HG03108 (cell line): Measurements from ENCODE around the gene RPH3AL.
"Not testable (repeated sequence)": the region's sequence is repeated elsewhere in the genome, so short reads cannot be mapped to it uniquely, and the experiment has no call there.

Experiments
- ATAC-seq: cut with Tn5 transposase; IDR thresholded peaks from one replicate; pipeline ENCODE4 v1.9.1; 2021; ENCODE audit warnings: moderate library complexity; ENCODE audit not compliant: unreplicated experiment

RPH3AL gene

DNA sequence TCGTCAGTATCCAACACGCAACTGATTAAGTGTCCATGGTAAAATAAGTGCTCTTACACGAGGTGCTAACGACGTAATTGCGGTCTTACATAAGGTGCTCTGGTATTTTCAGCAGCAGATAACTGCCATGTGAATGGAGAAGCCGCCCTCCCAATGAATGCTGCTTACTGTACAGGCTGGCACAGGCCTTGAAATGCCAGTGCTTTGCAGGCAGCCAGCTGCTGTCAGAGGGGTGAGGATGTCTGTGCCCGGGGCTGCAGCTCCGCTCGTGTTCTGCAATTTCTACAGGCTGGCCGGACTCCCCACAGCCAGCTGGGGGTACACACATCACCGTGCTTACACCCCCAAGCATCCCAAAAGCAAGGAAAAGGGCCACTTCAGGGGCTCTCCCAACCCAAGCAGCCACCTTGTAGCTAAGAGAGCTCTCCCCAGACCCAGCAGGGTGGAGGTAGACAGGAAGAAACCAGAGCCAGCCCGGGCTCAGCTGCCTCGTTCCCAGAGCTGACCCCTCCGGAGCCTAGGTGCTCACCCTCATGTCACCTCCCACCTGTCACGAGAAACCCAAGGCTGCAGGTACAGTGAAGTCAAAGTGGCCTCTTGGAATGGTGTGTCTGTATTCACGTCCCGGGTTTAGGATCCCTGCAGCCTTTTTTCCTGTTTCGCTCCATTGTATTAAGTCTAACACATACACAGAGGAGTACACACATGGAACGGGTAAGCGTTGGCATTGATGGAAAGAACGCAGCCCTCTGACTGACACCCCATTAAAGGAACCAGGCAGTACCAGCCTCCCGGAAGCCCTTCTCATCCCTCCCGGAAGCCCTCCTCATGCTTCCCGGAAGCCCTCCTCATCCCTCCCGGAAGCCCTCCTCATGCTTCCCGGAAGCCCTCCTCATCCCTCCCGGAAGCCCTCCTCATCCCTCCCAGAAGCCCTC lies 27.2 kb upstream of the RPH3AL start:
- ATAC-seq, result no peak

DNA sequence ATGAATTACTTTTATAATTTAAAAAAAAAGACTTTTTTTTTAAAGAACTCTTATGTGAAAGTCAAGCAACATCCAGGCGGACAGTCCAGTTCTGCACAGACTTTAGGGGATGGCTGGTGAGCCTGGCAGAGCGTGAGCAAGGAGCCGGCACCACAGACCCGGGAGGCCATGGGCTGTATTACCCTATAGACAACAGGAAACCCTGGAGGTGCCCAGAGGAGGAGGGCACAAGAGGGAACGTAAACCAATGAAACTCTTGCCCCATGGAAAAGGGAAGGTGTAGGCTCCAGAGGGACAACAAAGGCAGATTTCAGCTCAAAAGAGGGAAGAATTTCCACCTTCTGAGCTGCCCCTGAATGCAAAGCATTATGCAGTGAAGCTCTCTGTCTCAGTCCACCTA lies 25.5 kb upstream of the RPH3AL start:
- no peak for ATAC-seq

DNA sequence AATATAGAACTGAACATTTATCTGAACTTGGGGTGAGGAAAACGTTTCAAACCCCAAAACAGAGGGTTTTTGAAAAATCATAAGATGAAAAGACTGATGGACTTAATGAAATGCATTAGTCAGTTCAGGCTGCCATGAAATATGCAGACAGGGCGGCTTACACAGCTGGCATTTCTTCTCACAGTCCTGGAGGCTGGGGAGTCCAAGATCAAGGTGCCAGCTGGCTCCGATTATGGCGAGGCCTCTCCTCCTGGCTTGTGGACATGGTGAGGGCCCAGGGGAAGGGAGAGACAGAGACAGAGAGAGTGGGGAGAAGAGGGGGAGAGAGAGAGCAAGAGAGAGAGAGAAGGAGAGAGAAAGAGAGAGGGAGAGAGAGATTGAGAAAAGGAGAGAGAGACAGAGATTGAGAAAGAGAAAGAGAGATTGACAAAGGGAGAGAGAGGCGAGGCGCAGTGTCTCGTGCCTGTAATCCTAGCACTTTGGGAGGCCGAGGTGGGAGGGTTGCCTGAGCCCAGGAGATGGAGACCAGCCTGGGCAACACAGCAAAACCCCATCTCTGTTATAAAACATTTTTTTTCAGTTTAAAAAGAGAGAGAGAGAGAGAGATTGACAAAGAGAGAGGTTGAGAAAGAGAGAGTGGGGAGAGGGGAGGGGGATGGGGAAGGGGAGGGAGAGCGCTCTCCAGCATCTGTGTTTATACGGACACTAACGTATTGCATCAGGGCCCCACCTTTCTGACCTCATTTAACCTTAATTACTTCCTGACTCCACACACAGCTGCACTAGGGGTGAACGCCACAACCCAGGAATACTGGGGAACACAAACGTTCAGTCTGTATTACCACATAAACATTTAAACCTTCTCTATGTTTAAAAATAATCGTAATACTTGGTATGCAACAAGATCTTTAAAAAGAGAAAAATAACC lies 24.6 kb upstream of the RPH3AL start:
- no peak for ATAC-seq

DNA sequence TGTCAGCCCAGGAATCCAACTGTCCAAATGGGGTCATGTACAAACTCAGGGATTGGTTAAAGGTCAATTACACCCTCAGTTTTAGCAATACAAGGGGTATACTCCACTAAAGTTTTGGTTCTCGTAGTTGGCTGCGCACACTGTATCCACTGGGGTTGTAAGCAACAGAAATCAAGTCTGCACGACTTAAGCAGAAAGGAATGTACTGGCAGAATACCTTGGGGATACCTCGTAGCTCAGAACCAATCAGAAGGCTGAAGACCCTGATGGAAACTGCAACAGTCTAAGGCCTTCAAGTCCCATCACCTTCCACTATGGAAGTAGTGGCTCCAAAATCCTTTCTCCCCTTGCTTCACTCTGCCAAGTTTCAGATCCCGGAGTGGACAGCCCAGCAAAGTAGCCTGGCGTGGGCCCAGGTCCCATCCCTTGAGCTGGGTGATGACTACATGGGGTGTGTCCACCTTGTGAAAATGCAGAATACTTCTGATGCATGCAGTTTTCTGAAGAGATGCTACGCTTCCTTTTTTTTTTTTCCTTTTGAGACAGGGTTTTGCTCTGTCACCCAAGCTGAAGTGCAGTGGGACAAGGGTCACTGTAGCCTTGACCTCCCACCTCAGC lies 21.1 kb upstream of the RPH3AL start:
- ATAC-seq, result no peak

DNA sequence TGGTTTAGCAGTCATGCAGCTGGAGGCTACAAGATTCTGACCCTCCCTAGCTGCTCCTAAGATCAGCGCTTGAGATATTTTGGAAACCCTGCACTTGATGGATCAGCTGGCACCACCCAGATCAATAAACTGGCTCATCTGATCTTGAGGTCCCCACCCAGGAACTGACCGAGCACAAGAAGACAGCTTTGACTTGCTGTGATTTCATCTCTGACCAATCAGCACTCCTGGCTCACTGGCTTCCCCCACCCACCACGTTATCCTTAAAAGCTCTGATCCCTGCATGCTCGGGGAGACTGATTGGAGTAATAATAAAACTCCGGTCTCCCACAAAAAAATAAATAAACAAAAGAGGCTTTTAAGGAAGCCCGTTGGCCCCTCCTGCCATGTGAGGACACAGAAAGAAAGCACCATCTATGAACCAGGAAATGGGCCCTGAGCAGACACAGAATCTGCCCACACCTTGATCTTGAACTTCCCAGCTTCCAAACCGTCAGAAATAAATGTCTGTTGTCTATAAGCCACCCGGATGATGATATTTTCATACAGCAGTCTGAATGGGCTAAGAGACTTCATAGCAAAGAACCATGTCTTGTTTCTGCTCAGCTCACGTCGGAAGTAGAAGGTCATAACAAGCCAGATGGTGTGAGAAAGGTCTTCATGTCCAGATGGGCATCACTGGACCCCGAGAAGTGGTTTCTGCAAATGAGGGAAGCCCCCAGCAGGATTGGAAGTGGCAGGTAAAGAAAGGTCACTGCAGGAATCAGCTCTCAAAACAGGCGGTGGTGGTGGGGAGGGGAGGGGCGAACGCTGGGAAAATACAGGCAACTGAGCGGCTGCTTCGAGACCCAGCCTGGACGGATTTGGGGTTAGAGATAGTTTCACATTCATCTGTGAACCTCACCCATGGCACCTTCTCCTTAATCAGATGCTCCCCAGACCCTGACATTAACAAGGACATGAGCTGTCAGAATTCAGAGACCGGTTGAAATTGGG lies 19.8 kb upstream of the RPH3AL start:
- ATAC-seq, result no peak

DNA sequence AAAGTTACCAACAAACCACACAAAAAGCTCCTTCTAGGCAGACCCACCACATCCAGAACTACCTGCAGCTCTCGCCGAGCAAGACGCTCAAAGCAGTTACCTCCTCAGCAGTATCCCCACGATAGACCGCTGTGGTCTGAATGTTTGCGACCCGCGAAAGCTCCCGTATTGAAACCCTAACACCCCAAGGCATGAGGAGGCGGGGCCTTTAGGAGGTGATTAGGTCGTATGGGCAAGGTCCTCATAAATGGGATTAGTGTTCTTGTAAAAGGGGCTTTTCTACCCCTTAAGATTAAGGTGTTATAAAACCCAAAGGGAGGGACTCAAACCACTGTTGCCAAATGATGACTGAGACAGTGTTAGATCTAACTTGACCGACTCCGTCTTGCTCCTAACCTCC lies 19.0 kb upstream of the RPH3AL start:
- ATAC-seq, result no peak

DNA sequence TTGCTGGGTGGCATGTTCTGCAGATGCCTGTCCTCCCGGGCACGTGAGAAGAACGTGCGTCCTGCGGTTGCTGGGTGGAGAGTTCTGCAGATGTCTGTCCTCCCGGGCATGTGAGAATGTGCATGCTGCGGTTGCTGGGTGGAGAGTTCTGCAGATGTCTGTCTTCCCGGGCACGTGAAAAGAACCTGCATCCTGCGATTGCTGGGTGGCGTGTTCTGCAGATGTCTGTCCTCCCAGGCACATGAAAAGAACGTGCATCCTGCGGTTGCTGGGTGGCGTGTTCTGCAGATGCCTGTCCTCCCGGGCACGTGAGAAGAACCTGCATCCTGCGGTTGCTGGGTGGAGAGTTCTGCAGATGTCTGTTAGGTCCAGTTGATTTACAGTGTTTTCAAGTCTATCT lies 15.0 kb upstream of the RPH3AL start:
- not testable (repeated sequence) for ATAC-seq

DNA sequence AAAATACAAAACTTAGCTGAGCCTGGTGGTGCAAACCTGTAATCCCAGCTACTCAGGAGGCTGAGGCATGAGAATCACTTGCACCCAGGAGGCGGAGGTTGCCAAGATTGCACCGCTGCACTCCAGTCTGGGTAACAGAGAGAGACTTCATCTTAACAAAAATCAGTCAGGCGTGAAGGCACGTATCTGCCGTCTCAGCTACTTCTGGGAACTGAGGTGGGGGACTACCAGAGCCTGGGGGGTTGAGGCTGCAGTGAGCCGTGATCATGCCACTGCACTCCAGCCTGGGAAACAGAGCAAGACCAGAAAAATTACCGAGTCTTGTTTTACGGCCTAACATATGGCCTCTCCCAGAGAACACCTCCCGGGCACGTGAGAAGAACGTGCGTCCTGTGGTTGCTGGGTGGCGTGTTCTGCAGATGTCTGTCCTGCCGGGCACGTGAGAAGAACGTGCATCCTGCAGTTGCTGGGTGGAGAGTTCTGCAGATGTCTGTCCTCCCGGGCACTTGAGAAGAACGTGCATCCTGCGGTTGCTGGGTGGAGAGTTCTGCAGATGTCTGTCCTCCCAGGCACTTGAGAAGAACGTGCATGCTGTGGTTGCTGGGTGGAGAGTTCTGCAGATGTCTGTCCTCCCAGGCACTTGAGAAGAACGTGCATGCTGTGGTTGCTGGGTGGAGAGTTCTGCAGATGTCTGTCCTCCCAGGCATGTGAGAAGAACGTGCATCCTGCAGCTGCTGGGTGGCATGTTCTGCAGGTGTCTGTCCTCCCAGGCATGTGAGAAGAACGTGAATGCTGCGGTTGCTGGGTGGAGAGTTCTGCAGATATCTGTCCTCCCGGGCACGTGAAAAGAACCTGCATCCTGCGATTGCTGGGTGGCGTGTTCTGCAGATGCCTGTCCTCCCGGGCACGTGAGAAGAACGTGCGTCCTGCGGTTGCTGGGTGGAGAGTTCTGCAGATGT lies 14.3 kb upstream of the RPH3AL start:
- ATAC-seq, result not testable (repeated sequence)

DNA sequence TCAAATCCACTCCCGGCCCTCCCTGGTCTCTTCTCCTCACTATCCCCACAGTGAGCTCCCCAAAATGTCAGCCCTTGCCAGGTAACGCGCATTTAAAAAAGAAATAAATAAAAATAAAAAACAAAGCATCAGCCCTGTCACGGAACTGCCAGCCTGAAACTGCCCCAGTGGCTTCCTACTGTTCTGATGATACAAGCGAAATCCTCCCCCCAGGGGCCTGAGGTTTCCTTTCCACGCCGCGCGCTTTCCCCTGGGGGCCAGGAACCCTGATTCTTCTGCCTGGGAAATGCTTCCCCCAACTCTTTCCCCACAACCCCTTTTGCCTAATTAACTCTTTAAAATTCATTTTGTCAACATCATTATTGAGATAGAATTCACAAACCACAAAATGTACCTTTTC lies 12.2 kb upstream of the RPH3AL start:
- no peak for ATAC-seq

DNA sequence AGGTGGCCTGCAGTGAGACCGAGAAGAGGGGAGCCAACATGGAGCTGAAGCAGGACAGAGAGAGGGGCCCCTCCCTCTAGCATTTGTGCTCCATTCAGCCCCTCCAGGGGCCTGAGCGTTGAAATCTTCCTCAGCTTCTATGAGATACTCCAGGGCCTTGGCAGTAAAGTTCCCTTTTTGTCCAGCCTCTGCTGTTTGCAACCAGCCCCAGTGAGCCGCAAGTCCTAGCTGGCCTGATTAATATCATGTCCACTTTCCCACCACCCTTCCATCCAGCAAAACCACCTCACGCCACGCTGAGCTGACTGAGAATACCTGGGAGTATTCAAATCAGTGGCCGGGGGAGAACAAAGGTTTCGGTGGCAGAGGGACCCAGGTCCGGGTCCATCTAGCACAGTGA lies 11.7 kb upstream of the RPH3AL start:
- no peak for ATAC-seq

DNA sequence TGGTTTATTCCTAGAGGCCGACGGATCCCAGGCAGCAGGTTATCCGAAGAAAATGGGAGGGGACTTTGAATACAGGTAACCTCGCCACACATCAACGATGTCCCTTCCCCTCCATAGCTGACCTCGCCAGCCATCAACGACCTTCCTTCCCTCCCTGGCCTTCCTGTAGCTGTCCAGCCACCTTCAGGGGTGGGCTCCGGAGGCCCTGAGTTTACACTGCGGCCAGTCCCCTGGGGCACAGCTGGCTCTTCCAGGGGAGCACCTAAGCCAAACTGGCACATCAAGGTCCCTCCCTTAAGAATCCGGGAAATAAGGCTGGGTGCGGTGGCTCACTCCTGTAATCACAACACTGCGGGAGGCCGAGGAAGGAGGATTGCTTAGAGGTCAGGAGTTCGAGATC lies 10.1 kb upstream of the RPH3AL start:
- ATAC-seq, result no peak

DNA sequence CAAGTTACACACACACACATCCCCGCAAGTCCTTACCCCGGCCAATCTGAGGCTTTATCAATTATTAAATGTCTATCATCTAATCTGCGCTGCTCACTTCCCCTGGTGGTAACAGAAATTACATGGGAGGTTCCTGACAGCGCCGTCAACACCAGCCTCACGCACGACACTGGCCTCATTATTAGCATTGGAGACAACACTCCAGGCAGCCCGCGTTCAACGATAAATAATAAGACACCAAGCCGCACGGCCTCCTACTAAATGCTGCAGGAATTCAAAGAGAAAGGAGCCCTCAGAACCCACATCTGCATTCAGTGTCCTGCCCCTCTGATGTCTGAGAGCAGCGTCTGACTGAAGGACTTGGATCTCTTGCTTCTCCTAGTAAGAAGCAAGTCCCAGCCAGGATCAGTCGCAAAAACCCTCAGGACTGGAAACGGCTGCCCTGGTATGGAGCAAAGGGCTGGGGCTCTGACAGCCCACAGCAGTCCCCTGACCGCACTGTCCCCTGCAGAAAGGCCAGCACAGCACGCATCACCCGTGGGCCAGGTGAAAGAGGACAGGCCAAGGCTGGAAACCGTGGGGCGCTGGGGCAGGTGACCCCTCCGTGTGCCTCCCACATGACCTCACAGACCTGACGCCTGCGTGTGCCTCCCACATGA lies 7.6 kb upstream of the RPH3AL start:
- no peak for ATAC-seq

DNA sequence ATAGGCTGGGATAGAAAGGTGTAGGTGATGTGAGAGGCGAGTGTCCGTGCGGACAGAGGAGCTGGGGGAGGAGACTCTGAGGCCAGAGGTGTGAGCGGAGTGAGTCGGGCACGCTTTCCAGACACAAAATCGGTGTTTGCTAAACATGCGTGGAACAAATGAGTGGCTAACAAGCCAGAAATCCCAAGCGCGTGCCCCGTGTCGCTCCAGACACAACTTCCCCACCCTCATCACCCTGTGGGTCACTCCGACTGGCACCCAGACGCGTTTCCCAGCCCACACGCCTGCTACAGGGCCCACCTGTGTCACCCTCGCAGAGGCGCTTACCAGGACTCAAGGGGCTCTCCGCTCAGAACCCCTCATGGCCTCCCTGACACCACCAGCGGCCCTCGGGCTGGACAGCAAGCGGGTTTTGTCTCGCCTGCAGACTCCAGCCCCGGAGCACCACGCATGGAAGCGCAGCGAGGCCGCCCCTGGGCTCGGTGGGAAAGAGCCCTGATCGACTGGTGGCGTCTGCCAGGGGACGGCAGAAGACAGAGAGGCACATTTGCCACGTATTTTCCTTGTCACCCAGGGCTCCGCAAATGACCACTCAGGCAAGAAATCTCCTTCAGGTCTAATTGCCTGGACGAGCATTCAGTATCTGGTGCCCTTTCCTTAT lies 6.0 kb upstream of the RPH3AL start:
- ATAC-seq, result no peak

DNA sequence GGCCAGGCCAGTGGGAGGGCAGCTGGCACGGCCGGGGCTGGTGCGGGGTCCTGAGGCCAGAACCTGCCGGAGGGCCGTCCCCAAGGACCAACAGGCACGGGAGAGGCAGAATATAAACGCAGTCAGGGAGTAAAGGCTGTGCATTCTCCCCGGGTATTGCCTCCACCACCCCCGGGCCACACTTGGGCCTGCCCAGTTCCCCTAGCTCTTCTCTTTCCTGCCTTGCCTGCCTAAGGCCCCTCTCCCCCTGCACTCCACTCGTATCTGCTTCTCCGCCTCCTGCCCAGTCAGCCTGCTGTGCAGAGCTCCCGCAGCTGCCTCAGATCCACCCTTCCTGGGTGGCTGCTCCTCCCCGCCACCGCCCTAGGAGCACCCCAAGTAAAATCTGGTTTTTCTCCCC lies 5.0 kb upstream of the RPH3AL start:
- no peak for ATAC-seq

DNA sequence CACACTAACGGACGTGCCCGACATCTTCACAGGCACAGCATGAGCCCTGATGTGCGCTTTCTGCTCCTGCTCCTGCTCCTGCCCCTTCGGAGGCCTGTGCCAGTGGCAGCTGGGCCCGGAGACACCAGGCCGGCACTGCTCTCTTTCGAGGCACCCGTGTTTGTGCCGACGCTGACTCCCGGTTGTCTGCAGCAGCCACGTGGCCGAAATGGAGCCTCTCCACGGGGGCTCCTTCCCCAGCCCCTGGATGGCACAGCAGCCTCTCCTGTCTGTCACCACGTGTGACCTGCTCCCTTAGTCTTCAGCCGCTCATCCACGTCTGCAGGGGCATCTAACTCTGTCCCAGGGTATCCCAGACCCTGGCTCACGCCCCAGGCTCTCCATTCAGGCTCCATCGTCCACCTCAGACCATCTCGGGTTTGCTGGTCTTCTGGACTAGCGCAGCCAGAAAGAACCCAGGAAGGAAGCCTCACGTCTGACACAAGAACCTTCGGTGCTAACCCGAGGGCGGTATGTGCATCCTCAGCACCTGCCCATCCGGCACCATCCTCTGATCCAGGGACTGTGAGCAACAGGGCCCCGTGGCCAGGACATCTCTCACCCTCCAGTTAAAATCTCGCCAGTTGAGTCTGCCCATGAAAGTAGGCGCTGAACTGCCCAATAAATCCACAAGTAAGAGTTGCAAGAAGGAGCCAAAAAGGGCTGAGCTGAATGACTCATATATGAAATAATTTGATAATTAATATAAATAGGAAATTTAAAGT lies 4.2 kb upstream of the RPH3AL start:
- ATAC-seq, result no peak

DNA sequence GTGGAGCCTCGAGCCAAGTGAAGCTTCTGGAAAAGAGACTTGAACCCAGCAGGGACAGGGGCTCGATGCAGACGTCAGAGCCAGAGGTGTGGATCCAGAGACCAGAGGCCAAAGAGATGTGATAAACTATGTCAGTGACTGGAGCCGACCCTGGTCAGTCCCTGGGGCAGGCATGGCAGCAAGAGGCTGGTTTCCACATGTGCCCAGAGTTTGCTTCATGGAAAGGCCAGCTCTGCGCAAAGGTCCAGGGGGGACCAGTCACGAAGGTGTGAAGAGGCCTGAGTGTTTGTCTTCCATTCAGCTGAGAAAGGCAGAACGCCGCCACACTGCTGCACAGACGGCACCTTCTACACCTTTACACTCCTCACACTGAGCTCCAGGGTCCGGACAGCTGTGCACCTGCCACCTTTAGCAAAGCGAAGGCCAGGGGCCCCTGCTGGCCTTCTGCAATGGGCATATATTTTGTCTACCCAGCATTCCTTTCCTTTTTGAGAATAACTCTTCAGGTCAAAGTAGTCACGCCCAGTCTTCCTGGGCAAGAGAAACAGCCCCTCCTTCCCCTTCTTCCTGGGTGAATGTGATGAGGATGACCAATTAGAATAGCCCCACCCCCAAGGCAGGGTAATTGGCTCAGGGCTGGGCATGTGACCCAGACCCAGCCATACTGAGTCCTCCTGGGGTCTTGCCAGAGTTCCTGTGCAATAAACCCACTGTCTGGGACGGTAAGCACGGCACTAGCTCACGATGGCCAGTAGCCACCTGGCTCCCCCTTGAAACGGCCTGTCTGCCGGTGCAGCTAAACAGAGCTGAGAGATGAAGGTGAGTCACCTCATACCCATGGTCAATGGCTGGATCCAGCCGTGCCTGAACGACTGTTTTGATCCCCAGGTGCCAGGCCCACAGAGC lies 2.3 kb upstream of the RPH3AL start:
- ATAC-seq, result no peak
